Measurements from ENCODE around the gene ZMYND10.
A peak's percentile ranks its signal among the peaks of the same experiment; 100 is the strongest.

Gene ZMYND10

GRCh38 chr3:50297384-50297775 lies 48.2 kb downstream of the ZMYND10 start:
- Mint-ChIP-seq H3K4me3 (no peak overlapping the region), H3K9me3 (no peaks in the 10 kb centered on the region), H3K4me1 (ENCODE audit: low read depth in 2 of 2) (peaks cover 26 to 32% of the 10 kb centered on the region in 2 donors), H3K27ac (peak overlapping the region in 1 of 2 donors; percentile 94), H3K36me3 (ENCODE audit: insufficient read depth) (peaks cover 16% of the 10 kb centered on the region), H3K27me3 (no peaks in the 10 kb centered on the region)
- ATAC-seq (replicated peaks) (no peak), DNase-seq (no peak)

- ATAC-seq (replicated peaks) (no peak), DNase-seq (no peak)
- no peak overlapping the region for H3K4me3 Mint-ChIP-seq
- peaks cover 18% of the 10 kb centered on the region for H3K36me3 Mint-ChIP-seq (ENCODE audit: insufficient read depth)
- no peaks in the 10 kb centered on the region for H3K9me3 Mint-ChIP-seq
- H3K4me1 Mint-ChIP-seq (ENCODE audit: low read depth in 2 of 2): peaks cover 28 to 33% of the 10 kb centered on the region in 2 donors
- H3K27me3 Mint-ChIP-seq: no peaks in the 10 kb centered on the region
- H3K27ac Mint-ChIP-seq: peak overlapping the region in 1 of 2 donors; percentile 94
Measured at GRCh38 chr3:50296721-50297383, 48.7 kb downstream of the ZMYND10 start.

- Mint-ChIP-seq H3K27ac (no peak overlapping the region), H3K27me3 (no peaks in the 10 kb centered on the region), H3K36me3 (ENCODE audit: insufficient read depth) (peaks cover 18% of the 10 kb centered on the region), H3K4me1 (ENCODE audit: low read depth in 2 of 2) (peaks cover 35 to 37% of the 10 kb centered on the region in 2 donors), H3K9me3 (no peaks in the 10 kb centered on the region), H3K4me3 (no peak overlapping the region)
- DNase-seq (no peak), ATAC-seq (replicated peaks) (no peak)
Measured at GRCh38 chr3:50295553-50296431, 49.7 kb downstream of the ZMYND10 start.

- Mint-ChIP-seq H3K27me3 (no peaks in the 10 kb centered on the region), H3K36me3 (ENCODE audit: insufficient read depth) (peaks cover 18% of the 10 kb centered on the region), H3K9me3 (no peaks in the 10 kb centered on the region), H3K4me1 (ENCODE audit: low read depth in 2 of 2) (peaks cover 28 to 29% of the 10 kb centered on the region in 2 donors), H3K4me3 (no peak overlapping the region), H3K27ac (peak overlapping the region in 1 of 2 donors; percentile 86)
- ATAC-seq (replicated peaks) (no peak), DNase-seq (no peak)
Measured at GRCh38 chr3:50294492-50295403, 50.8 kb downstream of the ZMYND10 start.

GRCh38 chr3:50294089-50294488 lies 51.4 kb downstream of the ZMYND10 start:
- H3K27ac Mint-ChIP-seq: peak overlapping the region in 1 of 2 donors; percentile 86
- DNase-seq (no peak), ATAC-seq (replicated peaks) (no peak)
- H3K4me3 Mint-ChIP-seq: no peak overlapping the region
- no peaks in the 10 kb centered on the region for H3K9me3 Mint-ChIP-seq
- H3K27me3 Mint-ChIP-seq: no peaks in the 10 kb centered on the region
- H3K36me3 Mint-ChIP-seq (ENCODE audit: insufficient read depth): peaks cover 15% of the 10 kb centered on the region
- H3K4me1 Mint-ChIP-seq (ENCODE audit: low read depth in 2 of 2): peaks cover 24 to 27% of the 10 kb centered on the region in 2 donors

- H3K27me3 Mint-ChIP-seq: no peaks in the 10 kb centered on the region
- peak overlapping the region; percentile 81 to 82 for H3K4me3 Mint-ChIP-seq
- DNase-seq (no peak), ATAC-seq (replicated peaks) (no peak)
- H3K36me3 Mint-ChIP-seq (ENCODE audit: insufficient read depth): peaks cover 20% of the 10 kb centered on the region
- peaks cover 21% of the 10 kb centered on the region in 2 donors for H3K4me1 Mint-ChIP-seq (ENCODE audit: low read depth in 2 of 2)
- H3K27ac Mint-ChIP-seq: peak overlapping the region; percentile 86 to 94
- no peaks in the 10 kb centered on the region for H3K9me3 Mint-ChIP-seq
Measured at GRCh38 chr3:50293079-50293801, 52.3 kb downstream of the ZMYND10 start.

- Mint-ChIP-seq H3K27ac (peak within 1 kb of the TSS; percentile 86 to 94), H3K36me3 (ENCODE audit: insufficient read depth) (peaks cover 27% of the 10 kb centered on the region), H3K9me3 (no peaks in the 10 kb centered on the region), H3K27me3 (no peaks in the 10 kb centered on the region), H3K4me1 (ENCODE audit: low read depth in 2 of 2) (peaks cover 17 to 18% of the 10 kb centered on the region in 2 donors), H3K4me3 (peak within 1 kb of the TSS; percentile 81 to 82)
- DNase-seq (peak; percentile 91 to 93 (median 92)), ATAC-seq (replicated peaks) (peak; percentile 99)
Measured at GRCh38 chr3:50292159-50293078, 53.1 kb downstream of the ZMYND10 start, which contains the start of gene IFRD2. IFRD2 (minus strand) TSS chr3:50292429; CDS start chr3:50292274, 155 bp downstream.
